ENCODE results near the gene TPBGL.
"Not testable (repeated sequence)": the region's sequence is repeated elsewhere in the genome, so short reads cannot be mapped to it uniquely, and the experiment has no call there.

The TPBGL gene

DNA sequence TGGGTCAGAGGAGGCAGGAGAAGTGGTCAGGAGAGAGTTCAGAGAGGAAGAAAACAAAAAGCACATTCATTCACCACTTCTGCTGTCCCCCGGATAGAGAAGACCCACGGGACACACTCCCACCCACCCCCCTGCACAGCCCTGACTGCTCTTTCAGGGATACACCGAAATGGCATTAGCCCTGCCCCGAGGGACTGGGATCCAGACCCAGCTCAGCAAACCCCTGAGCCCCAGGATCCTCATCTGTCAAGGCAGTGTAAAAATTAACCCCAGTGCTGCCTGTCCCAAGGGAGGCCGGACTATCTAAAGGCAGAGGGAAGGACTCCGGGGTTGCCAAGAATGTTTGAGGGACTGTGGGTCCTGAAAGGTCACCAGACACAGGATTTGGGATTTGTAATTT, 31.2 kb downstream of the TPBGL start:
- DNase-seq (ENCODE audit: low spot score) (no peak), FAIRE-seq (no peak)

GRCh38 chr11:75272391-75272790, 31.8 kb downstream of the TPBGL start:
- FAIRE-seq (no peak), DNase-seq (ENCODE audit: low spot score) (no peak)

GRCh38 chr11:75272821-75273301, 32.3 kb downstream of the TPBGL start:
- FAIRE-seq (no peak), DNase-seq (ENCODE audit: low spot score) (no peak)

DNA sequence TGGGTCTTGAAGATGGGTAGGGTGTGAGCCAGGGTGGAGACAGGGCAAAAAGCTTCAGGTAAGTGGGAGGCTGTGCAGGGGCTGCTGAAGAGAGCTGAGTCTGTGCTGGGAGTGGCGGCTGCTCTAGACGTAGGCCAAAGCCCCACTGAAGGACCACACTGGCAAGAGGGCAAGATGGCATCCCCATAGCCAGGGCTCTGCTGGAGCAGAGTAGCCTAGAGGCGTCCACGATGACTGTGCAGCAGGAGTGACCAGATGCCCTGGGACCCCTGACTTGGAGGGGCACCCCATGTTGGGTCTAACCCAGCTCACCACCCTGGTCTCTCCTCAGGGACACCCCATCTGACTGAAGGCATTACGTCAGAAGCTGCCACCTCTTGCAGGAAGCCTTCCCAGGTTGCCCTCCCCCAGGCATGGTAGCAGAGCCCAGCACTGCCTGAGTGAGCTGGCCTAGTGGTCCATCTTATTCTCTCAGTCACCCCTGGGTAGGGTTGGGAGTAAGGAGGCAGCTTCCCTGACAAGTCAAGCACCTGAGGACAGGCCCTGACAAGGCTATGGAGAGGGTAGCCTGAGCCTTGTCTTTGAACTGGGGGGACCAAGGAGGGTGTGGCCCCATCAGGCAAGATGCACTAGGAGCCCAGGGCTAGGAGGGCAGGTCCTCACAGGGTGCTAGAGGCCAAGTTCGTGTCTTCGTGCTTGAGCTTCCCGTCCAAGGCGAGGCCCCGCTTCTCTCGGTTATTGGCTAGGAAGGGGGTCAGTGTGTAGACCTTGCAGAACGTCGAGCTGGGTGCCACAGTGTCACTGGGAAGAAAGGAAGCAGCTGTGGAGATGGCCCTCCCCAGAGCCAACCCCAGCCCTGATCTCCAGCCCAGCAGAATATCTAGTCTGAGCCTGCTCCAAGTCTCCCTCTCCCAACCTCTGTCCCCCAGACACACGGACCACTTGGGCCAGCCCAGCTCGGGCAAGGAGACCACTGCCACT, 33.1 kb downstream of the TPBGL start:
- DNase-seq (ENCODE audit: low spot score) (no peak), FAIRE-seq (no peak)

- FAIRE-seq, result not testable (repeated sequence)
Measured at GRCh38 chr11:75274716-75275115, 34.1 kb downstream of the TPBGL start.

DNA sequence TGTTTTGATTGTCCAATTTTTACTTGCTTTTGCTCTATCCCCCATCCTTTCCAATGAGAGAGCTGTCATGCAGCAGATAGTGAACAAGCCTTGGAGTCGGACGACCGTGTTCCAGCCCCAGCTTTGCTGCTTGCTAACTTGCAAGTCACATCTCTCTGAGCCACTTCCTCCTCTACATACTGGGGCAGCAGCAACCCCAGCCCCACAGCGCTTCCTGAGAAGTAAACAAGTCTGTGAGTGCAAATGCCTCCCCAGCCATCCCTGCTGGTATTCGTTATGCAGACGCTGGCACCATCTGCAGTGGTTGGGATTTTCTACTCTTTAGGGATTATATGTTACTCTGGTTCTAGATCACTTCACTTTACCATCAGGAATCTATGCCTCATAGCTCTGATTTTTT, 35.0 kb downstream of the TPBGL start:
- FAIRE-seq (no peak), DNase-seq (ENCODE audit: low spot score) (no peak)

More at GRCh38 chr11:75274716-75275115, 34.1 kb downstream of the TPBGL start:
- not testable (repeated sequence) for DNase-seq (ENCODE audit: low spot score)

- FAIRE-seq (no peak), DNase-seq (ENCODE audit: low spot score) (no peak)
Measured at GRCh38 chr11:75276186-75276585, 35.6 kb downstream of the TPBGL start.

GRCh38 chr11:75276686-75277085, 36.1 kb downstream of the TPBGL start:
- no peak for FAIRE-seq
- DNase-seq (ENCODE audit: low spot score), result no peak

GRCh38 chr11:75277211-75277805, 36.7 kb downstream of the TPBGL start:
- no peak for FAIRE-seq
- no peak for DNase-seq (ENCODE audit: low spot score)

GRCh38 chr11:75277991-75278790, 37.6 kb downstream of the TPBGL start:
- no peak for DNase-seq (ENCODE audit: low spot score)
- no peak for FAIRE-seq

DNA sequence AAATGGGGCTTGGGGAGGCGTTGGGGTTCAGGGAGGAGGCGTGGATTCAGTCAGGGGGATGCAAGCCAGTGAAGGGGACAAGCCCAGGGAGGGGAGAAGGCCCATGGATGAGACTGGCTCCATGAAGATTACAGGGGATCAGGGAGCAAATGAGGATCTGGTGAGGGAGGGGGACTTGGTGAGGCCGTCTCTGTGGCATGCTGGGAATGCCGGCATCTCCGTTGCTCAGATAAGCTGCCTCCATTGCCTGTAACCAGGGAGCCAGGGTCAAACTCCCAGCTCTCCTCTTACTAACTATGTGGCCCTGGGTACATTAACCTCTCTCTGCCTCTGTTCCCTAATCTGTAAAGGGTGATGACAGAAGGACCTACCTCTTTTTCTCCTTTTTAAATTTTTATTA, 38.7 kb downstream of the TPBGL start:
- DNase-seq (ENCODE audit: low spot score), result no peak
- no peak for FAIRE-seq

- no peak for FAIRE-seq
- peak; percentile 31 for DNase-seq (ENCODE audit: low spot score)
Measured at GRCh38 chr11:75280227-75280701, 39.7 kb downstream of the TPBGL start.

- DNase-seq (ENCODE audit: low spot score) (no peak), FAIRE-seq (no peak)
Measured at GRCh38 chr11:75280770-75281468, 40.3 kb downstream of the TPBGL start.

DNA sequence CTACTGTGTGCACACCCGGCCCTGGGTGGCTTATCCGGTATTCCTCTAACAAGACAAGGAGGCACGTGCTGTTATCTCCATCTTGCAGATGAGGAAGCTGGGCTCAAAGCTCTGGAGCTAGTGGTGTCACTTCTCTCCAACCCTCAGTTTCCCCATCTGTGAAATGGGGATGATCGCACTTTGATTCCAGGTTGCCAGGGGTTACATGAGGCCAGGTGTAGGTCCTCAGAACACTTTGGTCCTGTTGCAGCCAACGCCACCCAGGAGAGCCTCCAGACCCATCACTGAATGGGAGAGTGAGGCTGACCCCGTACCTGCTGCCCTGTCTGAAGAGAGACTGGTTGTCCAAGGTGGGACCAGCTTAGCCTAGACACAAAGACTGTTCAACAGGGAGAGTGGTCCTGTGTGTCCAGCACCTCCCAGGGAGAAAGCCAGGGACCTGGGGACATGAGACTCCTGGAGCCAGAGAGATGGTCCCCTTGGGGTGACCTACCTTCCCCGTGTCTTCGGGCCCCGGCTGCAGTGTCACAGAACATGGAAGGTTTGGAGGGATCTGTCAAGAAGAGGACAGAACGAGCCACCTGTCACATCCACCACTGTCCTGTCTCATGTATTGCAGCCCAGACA, 41.0 kb downstream of the TPBGL start:
- FAIRE-seq (no peak), DNase-seq (ENCODE audit: low spot score) (no peak)

DNA sequence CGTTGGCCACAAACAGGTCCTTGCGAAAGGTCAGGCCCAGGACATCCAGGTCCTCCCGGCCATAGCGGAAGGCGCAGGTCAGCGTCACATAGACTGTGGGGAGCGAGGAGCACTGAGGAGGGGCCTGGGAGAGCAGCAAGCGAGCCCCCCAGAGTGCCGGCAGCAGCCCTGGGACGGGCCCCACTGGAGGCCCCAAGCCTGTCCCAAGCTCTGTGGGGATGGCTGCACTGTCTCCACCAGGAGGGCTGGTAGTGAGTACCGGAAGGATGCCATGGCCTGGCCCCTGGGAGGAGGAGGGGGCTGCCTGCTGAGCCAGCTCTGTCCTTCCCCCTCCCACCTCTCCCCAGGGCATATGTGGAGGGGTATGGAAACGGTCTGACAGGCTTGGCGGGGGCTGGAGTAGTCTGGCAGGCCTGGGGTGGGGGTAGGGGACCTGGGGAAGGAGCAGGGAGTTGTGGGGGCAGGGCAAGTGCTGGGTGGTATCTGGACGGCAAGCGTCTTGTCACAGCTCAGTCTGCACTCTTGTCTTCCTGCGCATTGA, 42.9 kb downstream of the TPBGL start:
- FAIRE-seq, result no peak
- DNase-seq (ENCODE audit: low spot score), result no peak

DNA sequence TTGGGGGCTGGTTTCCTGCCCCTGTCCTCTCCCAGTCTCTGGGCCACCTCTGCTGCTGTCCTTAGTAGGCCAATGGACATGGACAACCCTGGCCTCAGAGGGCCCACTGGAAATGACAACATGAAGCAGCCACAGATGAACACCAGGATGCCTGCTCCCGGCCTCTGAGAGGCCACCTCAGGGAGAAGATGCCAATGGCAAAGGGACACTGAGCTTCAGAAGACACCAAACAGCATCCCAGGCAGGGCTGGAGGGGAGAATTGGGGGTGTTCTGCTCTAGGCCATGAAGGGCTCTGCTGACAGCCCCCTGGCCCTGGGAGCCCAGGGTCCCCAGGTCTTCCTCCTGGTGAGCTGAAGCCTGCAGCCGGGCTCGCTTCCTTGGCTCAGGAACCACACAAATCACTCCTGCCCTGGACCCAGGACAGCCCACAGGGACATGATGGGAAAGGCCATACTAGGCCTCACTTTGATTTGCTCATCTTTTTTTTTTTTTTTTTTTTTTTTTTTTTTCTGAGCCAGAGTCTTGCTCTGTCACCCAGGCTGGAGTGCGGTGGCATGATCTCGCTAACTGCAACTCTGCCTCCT, 45.3 kb downstream of the TPBGL start:
- no peak for FAIRE-seq

DNA sequence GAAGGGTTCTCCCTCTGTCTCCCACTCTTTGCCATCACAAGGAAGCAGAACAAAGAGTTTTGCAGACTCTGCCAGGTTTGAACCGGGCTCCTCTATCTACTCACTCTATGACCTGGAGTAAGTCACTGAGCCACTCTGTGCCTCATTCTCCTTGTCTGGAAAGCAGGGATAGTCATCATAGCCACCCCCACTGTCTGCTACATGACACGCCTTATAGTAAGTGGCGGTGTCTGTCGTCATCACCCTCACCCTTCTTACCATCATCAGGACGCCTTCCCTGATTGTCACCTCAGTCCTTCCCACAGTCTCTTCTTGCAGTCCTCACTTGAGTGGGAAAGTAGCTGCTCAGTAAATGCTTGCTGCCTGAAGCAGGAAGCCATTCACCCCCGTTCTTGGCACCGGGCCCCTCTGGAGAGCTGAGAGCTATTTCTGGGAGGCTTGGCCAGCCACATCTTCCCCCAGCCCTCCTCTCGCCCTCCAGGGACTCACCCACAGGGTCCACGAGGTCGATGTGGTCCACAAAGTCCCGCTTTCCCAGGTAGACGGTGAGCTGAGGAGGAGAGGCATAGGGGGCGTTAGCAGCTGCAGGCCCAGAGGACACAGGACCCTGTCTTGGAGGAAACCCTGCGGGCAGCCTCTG, 46.4 kb downstream of the TPBGL start:
- no peak for DNase-seq (ENCODE audit: low spot score)
- no peak for FAIRE-seq

More for the DNA sequence above, 45.3 kb downstream of the TPBGL start:
- DNase-seq (ENCODE audit: low spot score), result no peak

GRCh38 chr11:75287579-75287978, 47.0 kb downstream of the TPBGL start:
- no peak for DNase-seq (ENCODE audit: low spot score)

GRCh38 chr11:75289511-75289760, 48.9 kb downstream of the TPBGL start:
- DNase-seq (ENCODE audit: low spot score) (no peak), FAIRE-seq (no peak)

More at GRCh38 chr11:75287579-75287978, 47.0 kb downstream of the TPBGL start:
- FAIRE-seq, result no peak

- FAIRE-seq (no peak), DNase-seq (ENCODE audit: low spot score) (no peak)
Measured at GRCh38 chr11:75289919-75290318, 49.3 kb downstream of the TPBGL start.

All from RCC 7860 (cell line).